BE2C (cell line): ENCODE results near the gene PLET1.
A peak's percentile ranks its signal among the peaks of the same experiment; 100 is the strongest.

Source experiments
- DNase-seq: peaks from one replicate; pipeline ENCODE4 v3.0.0-alpha.2; 2020
- H3K27me3 ChIP-seq: fragments of 250-450 bp; sonication (Bioruptor Pico); 2 replicates; pipeline ENCODE4 v1.5.1; 2020; ENCODE audit warnings: mild to moderate bottlenecking
- H3K36me3 ChIP-seq: fragments of 250-450 bp; sonication (Bioruptor Pico); 2 replicates; pipeline ENCODE4 v1.5.1; 2020; ENCODE audit warnings: mild to moderate bottlenecking
- H3K4me1 ChIP-seq: fragments of 250-450 bp; sonication (Bioruptor Pico); 2 replicates; pipeline ENCODE4 v1.5.1; 2020
- H3K4me3 ChIP-seq: 2 replicates; pipeline ENCODE4 v1.5.1; 2011; ENCODE audit warnings: low read depth, low read length
- H3K9me3 ChIP-seq: fragments of 250-450 bp; sonication (Bioruptor Pico); 2 replicates; pipeline ENCODE4 v1.5.1; 2020
- TF ChIP-seq, protein P1 (sequence below): IDR thresholded peaks from 2 replicates; pipeline ENCODE4 v1.5.1; 2012; ENCODE audit warnings: mild to moderate bottlenecking, low read depth, low read length

PLET1 gene

DNA sequence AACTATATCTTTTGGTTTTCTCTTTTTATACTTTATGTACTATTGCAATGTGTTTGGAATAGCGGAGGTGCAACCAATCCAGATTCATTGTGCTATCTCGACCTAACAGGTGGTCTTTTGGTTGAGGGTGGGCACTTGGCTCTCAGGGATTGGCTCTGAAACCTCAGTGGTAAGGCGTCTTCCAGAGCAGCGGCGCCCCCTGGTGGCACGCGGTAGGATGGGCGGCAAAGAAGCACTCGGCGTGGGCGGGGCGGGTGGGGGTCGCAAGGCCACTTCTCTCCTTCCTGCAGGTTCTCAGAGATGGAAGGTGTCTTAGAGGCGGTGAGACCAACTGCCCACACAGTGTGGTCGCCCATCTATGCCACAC, 19.2 kb upstream of the PLET1 start:
- no peaks in the 10 kb centered on the region for H3K36me3 ChIP-seq
- DNase-seq: peak; percentile 84
- TF ChIP-seq, protein P1, sequence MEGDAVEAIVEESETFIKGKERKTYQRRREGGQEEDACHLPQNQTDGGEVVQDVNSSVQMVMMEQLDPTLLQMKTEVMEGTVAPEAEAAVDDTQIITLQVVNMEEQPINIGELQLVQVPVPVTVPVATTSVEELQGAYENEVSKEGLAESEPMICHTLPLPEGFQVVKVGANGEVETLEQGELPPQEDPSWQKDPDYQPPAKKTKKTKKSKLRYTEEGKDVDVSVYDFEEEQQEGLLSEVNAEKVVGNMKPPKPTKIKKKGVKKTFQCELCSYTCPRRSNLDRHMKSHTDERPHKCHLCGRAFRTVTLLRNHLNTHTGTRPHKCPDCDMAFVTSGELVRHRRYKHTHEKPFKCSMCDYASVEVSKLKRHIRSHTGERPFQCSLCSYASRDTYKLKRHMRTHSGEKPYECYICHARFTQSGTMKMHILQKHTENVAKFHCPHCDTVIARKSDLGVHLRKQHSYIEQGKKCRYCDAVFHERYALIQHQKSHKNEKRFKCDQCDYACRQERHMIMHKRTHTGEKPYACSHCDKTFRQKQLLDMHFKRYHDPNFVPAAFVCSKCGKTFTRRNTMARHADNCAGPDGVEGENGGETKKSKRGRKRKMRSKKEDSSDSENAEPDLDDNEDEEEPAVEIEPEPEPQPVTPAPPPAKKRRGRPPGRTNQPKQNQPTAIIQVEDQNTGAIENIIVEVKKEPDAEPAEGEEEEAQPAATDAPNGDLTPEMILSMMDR: peak; percentile 72
- no peaks in the 10 kb centered on the region for H3K27me3 ChIP-seq
- no peaks in the 10 kb centered on the region for H3K9me3 ChIP-seq
- no peaks in the 10 kb centered on the region for H3K4me1 ChIP-seq
- peak overlapping the region; percentile 56 for H3K4me3 ChIP-seq

DNA sequence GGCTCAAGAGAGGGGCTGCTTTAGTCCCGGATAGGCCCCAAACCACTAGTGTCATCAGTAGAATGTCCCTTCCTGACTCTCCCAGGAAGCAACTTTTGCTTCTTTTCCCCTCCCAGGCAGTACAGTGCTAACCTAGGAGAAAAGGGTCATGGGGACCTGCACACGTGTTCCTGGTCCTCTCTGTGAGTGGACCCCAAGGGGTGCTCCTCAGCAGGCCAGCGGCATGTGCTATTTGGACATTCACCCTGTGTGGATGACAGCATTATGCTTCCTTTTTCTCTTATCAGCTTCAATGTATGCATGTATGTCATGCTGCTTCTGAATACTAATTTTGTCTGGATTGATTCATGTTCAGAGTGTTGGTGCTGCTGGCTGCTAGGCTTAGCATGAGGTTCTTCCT, 18.1 kb upstream of the PLET1 start:
- Histone ChIP-seq H3K4me3 (no peak overlapping the region), H3K27me3 (no peaks in the 10 kb centered on the region), H3K9me3 (no peaks in the 10 kb centered on the region), H3K4me1 (no peaks in the 10 kb centered on the region), H3K36me3 (no peaks in the 10 kb centered on the region)
- TF ChIP-seq, protein P1: no peak
- DNase-seq: no peak

DNA sequence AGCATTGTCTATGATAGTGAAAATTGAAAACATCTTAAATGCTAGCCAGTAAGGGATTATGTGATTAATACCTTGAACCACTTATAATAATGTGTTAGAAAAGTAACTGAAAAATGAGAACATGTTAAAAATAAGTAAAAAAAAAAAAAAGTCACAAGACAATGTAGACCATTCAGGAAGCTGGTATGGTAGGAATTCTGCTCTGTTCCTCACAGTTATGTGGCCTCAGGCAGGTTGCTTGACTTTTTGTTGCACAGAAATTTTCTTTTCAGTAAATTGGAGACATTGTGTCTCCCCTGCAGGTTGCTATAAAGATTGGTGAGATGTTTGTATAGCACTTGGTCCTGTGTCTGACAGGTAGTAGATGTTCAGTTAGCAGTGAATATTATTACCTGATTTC, 17.3 kb upstream of the PLET1 start:
- Histone ChIP-seq H3K27me3 (no peaks in the 10 kb centered on the region), H3K4me3 (no peak overlapping the region), H3K4me1 (no peaks in the 10 kb centered on the region), H3K9me3 (no peaks in the 10 kb centered on the region), H3K36me3 (no peaks in the 10 kb centered on the region)
- DNase-seq: no peak
- TF ChIP-seq, protein P1: no peak

DNA sequence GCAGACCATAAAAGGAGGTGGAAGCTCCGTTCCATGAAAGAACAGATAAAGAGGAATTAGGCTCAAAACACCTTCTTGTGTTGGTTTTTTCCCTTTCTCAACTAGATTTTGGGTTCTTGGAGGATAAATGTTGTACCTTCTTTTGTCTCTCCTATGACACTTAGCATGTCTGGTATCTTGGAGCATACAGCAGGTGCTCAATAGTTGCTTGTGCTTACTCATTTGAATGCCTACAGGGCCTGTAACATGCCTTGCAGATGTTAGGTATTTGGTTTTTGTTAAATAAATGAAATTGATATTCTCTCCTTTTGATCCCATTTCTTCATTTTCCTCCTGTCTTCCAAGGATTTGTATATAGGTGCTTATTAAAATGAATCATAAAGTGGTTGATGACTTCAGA, 16.4 kb upstream of the PLET1 start:
- Histone ChIP-seq H3K4me3 (no peak overlapping the region), H3K27me3 (no peaks in the 10 kb centered on the region), H3K4me1 (no peaks in the 10 kb centered on the region), H3K36me3 (no peaks in the 10 kb centered on the region), H3K9me3 (no peaks in the 10 kb centered on the region)
- TF ChIP-seq, protein P1: no peak
- no peak for DNase-seq

DNA sequence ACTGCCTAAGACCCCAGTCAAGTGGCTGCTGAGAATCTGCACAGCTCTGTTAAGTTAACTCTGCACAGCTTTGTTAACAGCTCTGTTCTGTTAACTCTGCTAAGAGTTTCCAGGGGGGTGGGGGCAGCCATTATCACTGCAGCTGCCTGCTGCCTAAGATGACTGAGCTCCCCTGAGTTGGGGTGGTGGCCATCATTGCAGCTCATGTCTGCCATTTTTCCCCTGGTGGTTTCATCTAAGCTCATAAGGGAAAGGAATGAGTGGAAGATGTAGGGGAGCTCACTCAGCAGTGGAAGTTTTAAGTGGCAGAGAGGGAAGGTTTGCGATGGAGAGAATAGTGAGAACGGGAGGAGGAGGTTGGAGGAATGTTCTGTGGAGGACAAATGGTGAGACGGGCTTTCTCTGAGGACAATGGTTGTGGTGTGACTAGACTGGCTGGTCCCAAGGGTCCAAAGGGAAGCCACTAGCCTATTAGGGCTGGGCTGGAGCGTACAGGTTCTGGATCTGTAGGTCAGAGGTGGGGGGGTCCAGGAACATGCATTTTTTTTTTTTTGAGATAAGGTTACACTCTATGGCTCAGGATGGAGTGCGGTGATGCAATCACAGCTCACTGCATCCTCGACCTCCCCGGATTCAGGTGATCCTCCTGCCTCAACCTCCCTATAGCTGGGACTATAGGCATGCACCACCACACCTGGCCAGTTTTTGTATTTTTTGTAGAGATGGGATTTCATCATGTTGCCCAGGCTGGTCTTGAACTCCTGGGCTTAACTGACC, 13.5 kb upstream of the PLET1 start:
- no peaks in the 10 kb centered on the region for H3K9me3 ChIP-seq

DNA sequence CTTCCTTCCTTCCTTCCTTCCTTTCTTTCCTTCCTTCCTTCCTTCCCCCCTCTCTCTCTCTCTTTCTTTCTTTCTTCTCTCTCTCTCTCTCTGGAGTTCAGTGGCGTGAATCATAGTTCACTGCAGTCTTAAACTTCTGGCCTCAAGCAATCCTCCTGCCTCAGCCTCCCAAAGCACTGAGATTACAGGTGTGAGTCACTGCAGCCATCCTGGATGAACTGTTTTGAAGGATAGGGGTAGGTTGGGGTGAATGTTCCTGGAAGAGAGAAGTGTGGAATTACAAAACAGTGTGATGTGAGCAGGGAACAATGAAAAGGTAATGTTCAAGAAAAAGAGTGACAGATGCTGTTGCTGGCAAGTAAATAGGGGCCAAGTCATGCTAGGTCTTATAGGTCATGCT, 12.4 kb upstream of the PLET1 start:
- TF ChIP-seq, protein P1: no peak
- no peaks in the 10 kb centered on the region for H3K9me3 ChIP-seq
- no peak overlapping the region for H3K4me3 ChIP-seq
- no peaks in the 10 kb centered on the region for H3K27me3 ChIP-seq
- H3K36me3 ChIP-seq: no peaks in the 10 kb centered on the region
- no peaks in the 10 kb centered on the region for H3K4me1 ChIP-seq
- no peak for DNase-seq

More for the DNA sequence above, 13.5 kb upstream of the PLET1 start:
- Histone ChIP-seq H3K4me1 (no peaks in the 10 kb centered on the region), H3K4me3 (no peak overlapping the region), H3K36me3 (no peaks in the 10 kb centered on the region), H3K27me3 (no peaks in the 10 kb centered on the region)
- DNase-seq: no peak
- TF ChIP-seq, protein P1: no peak
